ENCODE results near the gene PDLIM5.

The PDLIM5 gene

GRCh38 chr4:94488670-94489069 lies 36.9 kb downstream of the PDLIM5 start:
- H3K4me3 ChIP-seq (ENCODE audit: low read depth, low read length) = no peak overlapping the region
- no peak for TF ChIP-seq CTCF (IDR thresholded peaks at IDR 0.05; ENCODE audit: insufficient read depth, low read depth, low read length, missing control alignments)
- DNase-seq (ENCODE audit: low read depth) = no peak

DNA sequence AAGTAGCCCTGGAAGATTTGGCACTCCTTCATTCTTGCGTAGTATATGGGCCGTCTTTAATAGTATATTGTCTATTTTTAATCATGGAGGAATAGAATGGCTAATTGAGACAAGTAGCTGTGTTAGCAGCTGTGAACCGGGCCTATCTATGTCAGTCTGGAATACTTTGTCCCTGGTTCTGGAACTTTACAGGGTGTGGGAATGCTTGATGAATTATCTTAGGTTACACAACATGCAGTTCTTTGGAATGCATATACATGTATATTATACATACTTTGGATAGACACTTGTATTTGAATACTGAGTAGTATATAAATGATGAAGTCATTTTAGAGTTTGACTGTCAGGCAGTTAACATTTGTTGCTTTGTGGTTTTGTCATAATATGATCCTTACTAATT lies 37.4 kb downstream of the PDLIM5 start:
- no peak for TF ChIP-seq CTCF (IDR thresholded peaks at IDR 0.05; ENCODE audit: insufficient read depth, low read depth, low read length, missing control alignments)
- no peak for DNase-seq (ENCODE audit: low read depth)
- H3K4me3 ChIP-seq (ENCODE audit: low read depth, low read length) = no peak overlapping the region

GRCh38 chr4:94490437-94490836 lies 38.7 kb downstream of the PDLIM5 start:
- H3K4me3 ChIP-seq (ENCODE audit: low read depth, low read length) = no peak overlapping the region
- no peak for DNase-seq (ENCODE audit: low read depth)
- TF ChIP-seq CTCF (IDR thresholded peaks at IDR 0.05; ENCODE audit: insufficient read depth, low read depth, low read length, missing control alignments) = no peak

DNA sequence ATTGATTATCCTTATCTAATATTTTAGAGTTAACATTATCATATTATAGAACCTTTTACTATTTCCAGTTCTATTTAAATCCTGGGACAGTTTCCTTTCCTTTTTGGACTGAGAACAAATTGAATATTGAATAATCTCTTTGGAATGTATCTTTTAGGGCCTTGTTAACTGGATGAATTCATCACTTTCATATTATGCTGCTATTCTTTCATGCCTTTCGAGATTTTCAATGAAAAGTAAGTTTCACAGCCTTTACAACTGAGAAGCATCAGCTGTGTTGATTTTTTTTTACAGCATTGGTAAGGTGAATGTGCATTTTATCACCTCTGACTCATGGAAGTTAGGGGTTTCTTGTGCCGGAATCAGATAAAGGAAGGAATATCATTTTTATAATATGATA lies 39.6 kb downstream of the PDLIM5 start:
- no peak for DNase-seq (ENCODE audit: low read depth)
- no peak overlapping the region for H3K4me3 ChIP-seq (ENCODE audit: low read depth, low read length)
- TF ChIP-seq CTCF (IDR thresholded peaks at IDR 0.05; ENCODE audit: insufficient read depth, low read depth, low read length, missing control alignments) = no peak

DNA sequence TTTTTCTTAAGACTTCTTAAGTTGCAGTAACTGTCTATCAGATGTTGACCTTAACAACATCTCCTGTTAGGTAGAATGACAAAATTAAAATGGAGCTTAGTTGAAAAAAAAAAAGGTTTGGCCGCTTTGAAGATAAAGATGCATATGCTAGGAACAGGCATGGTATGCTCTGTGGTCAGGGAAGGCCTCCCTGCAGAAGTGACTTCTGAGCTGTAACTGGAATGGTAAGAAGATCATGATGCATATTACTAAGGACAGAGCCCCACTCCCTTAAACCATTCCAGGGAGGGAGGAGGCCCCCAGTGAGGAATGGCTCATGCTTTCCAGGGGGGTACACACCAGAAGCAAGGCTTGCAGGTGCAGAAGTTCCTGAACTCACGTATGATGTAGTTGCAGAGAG lies 43.7 kb downstream of the PDLIM5 start:
- TF ChIP-seq CTCF (IDR thresholded peaks at IDR 0.05; ENCODE audit: insufficient read depth, low read depth, low read length, missing control alignments) = no peak

DNA sequence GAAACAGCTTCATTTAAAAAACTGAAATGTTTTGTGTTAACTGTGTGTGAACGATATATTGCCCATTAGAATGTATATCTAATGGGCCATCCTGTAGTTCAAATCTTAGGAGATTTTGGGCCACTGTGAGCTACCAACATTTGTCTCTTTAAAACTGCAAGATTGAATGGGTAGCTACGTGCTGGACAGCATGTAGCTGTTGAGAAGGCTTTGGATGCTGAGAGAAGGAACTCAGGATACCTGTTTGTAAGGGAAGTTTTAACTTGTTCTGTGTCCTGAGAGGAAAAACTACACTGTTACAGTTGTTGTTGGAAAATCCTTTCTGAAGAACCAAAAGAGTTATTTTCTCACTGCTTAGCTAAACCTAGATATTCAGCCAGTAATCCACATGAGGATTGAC lies 45.9 kb downstream of the PDLIM5 start:
- no peak for TF ChIP-seq CTCF (IDR thresholded peaks at IDR 0.05; ENCODE audit: insufficient read depth, low read depth, low read length, missing control alignments)
- H3K4me3 ChIP-seq (ENCODE audit: low read depth, low read length) = no peak overlapping the region
- DNase-seq (ENCODE audit: low read depth) = no peak

More for the DNA sequence above, 43.7 kb downstream of the PDLIM5 start:
- DNase-seq (ENCODE audit: low read depth) = no peak
- H3K4me3 ChIP-seq (ENCODE audit: low read depth, low read length) = no peak overlapping the region

DNA sequence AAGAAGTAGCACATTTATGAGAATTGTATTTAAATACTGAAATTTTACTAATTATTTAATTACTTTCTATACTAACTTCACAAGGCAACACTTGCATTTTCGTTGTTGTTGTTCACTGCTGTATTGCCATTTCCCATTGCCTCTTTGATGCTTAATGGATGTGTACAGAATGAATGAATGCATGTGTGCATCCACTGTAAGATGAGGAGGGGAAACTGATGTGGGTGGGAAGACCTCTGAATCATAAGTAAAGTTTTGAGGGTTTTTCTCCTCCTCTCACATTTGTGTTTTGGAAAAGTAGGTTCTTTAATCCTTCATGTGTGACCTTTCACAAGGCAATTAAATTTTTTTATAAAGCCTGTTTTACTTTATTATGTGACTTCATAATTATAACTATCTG lies 46.8 kb downstream of the PDLIM5 start:
- no peak for DNase-seq (ENCODE audit: low read depth)
- no peak for TF ChIP-seq CTCF (IDR thresholded peaks at IDR 0.05; ENCODE audit: insufficient read depth, low read depth, low read length, missing control alignments)
- H3K4me3 ChIP-seq (ENCODE audit: low read depth, low read length) = no peak overlapping the region
